ENCODE data around the gene FBXO10. TPM values are rescaled to one million over a fixed set of nuclear protein-coding genes. Genes with fewer than 3 reads are reported as not detected.

The FBXO10 gene
- total RNA-seq, 4 donors from 2014 or later = 6.6 to 17.5 (median 12.2) TPM

- no peaks in the 10 kb centered on the region for H3K27me3 ChIP-seq
- TF ChIP-seq CTCF (IDR thresholded peaks at IDR 0.05) = no peak
- no peak overlapping the region for H3K27ac ChIP-seq
- no peaks in the 10 kb centered on the region for H3K36me3 ChIP-seq
- 41 to 61% methylated on average over 4 of the region's 4 CpGs for WGBS, 2 donors
- H3K4me3 ChIP-seq (replicated peaks in 1 of 3) = no peak overlapping the region
- intact Hi-C loops (cut with DNase I) = no loop called here
- no peaks in the 10 kb centered on the region for H3K9me3 ChIP-seq
- no peak for DNase-seq
- no peaks in the 10 kb centered on the region for H3K4me1 ChIP-seq
These were observed 41.7 kb upstream of the FBXO10 start for GRCh38 chr9:37617832-37618231.

- H3K36me3 ChIP-seq = no peaks in the 10 kb centered on the region
- H3K4me1 ChIP-seq = no peaks in the 10 kb centered on the region
- intact Hi-C loops (cut with DNase I) = no loop called here
- H3K9me3 ChIP-seq = no peaks in the 10 kb centered on the region
- WGBS, 2 donors = 86 to 91% methylated on average over 2 of the region's 2 CpGs
- no peak for DNase-seq
- TF ChIP-seq CTCF (IDR thresholded peaks at IDR 0.05) = no peak
- TF ChIP-seq POLR2A (IDR thresholded peaks at IDR 0.05) = no peak
- H3K4me3 ChIP-seq (replicated peaks in 1 of 3) = no peak overlapping the region
- H3K27me3 ChIP-seq = no peaks in the 10 kb centered on the region
- H3K27ac ChIP-seq = no peak overlapping the region
These were observed 41.0 kb upstream of the FBXO10 start for GRCh38 chr9:37617161-37617560.

DNA sequence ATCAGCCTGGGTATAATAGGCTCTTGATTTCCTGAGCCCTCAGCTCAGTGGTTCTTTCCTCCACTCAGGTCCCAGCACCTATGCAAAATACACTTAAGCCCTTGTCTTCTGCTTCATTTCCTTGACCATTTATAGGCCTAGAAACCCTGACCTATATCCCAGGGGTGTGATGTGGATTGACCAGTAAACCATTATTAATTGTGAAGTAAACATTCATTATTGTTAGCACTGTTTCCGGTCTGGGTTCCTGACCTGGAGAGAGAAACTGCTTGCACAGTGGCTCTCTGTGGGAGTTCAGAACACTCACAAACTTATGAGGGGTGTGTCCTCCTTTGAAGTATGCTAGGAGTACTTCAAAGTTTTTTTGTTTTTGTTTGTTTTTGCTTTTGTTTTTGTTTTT, 35.8 kb upstream of the FBXO10 start:
- TF ChIP-seq CTCF (IDR thresholded peaks at IDR 0.05) (no peak), POLR2A (IDR thresholded peaks at IDR 0.05) (no peak)
- no peak overlapping the region for H3K4me3 ChIP-seq (replicated peaks in 1 of 3)
- DNase-seq = no peak
- no peaks in the 10 kb centered on the region for H3K27me3 ChIP-seq
- no peaks in the 10 kb centered on the region for H3K36me3 ChIP-seq
- 76 to 82% methylated on average over 1 of the region's 1 CpG for WGBS, 2 donors
- intact Hi-C loops (cut with DNase I) = no loop called here
- no peaks in the 10 kb centered on the region for H3K9me3 ChIP-seq
- no peak overlapping the region for H3K27ac ChIP-seq
- H3K4me1 ChIP-seq = no peaks in the 10 kb centered on the region

GRCh38 chr9:37611014-37611413, 34.8 kb upstream of the FBXO10 start:
- Histone ChIP-seq H3K4me1 (no peaks in the 10 kb centered on the region), H3K27ac (no peak overlapping the region), H3K4me3 (replicated peaks in 1 of 3) (no peak overlapping the region), H3K9me3 (no peaks in the 10 kb centered on the region), H3K27me3 (no peaks in the 10 kb centered on the region), H3K36me3 (no peaks in the 10 kb centered on the region)
- no peak for TF ChIP-seq CTCF (IDR thresholded peaks at IDR 0.05)
- no peak for TF ChIP-seq POLR2A (IDR thresholded peaks at IDR 0.05)
- no peak for DNase-seq
- intact Hi-C loops (cut with DNase I) = no loop called here
- WGBS, 2 donors = 79% methylated on average over 6 of the region's 6 CpGs

DNA sequence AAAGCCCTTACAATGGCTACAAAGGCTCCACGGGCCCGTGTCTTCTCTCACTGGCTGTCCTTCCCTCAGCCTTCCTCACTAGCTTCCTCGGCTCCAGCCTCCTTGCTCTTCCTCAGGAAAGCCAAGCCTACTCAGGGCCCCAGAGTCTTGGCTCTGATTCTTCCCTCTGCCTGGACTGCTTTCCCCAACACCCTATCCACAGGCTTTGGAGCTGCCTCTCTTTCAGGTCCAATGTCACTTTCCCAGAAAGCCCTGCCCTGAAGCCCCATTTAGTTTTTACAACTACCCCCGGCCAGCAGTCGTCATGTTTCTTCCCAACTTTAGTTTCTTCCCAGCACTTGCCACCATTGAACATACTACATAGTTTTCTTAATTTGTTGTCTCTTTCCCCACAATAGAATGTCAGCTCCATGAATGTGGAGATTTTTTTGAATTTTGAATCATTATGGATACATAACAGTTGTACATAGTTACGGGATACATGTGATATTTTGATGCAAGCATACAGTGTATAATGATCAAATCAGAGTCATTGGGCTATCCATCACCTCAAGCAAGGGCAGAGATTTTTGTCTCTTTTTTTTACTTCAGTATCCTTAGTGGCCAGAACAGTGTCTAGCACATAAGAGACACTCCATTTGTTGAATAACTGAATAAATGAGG, 33.7 kb upstream of the FBXO10 start:
- no peak overlapping the region for H3K27ac ChIP-seq
- no peaks in the 10 kb centered on the region for H3K9me3 ChIP-seq
- WGBS, 2 donors = 68 to 72% methylated on average over 6 of the region's 6 CpGs
- H3K27me3 ChIP-seq = no peaks in the 10 kb centered on the region
- H3K36me3 ChIP-seq = no peaks in the 10 kb centered on the region
- no peak for DNase-seq
- H3K4me1 ChIP-seq = no peaks in the 10 kb centered on the region
- TF ChIP-seq POLR2A (IDR thresholded peaks at IDR 0.05) = no peak
- TF ChIP-seq CTCF (IDR thresholded peaks at IDR 0.05) = no peak
- H3K4me3 ChIP-seq (replicated peaks in 1 of 3) = no peak overlapping the region
- intact Hi-C loops (cut with DNase I) = no loop called here

All from thyroid gland (tissue), 4 donors.